HG02678 (cell line): ENCODE results near the gene CLNK.
A peak's percentile ranks its signal among the peaks of the same experiment; 100 is the strongest.
"Not testable (repeated sequence)": the region's sequence is repeated elsewhere in the genome, so short reads cannot be mapped to it uniquely, and the experiment has no call there.

Experiments
- ATAC-seq: cut with Tn5 transposase; IDR thresholded peaks from one replicate; pipeline ENCODE4 v1.9.1; 2021; ENCODE audit warnings: mild to moderate bottlenecking, moderate library complexity; ENCODE audit not compliant: unreplicated experiment

The CLNK gene

GRCh38 chr4:10582059-10582686 is 102.4 kb downstream of the CLNK start:
- ATAC-seq: no peak

- no peak for ATAC-seq
Measured at GRCh38 chr4:10581022-10581421, 103.5 kb downstream of the CLNK start.

GRCh38 chr4:10579648-10580047 is 104.9 kb downstream of the CLNK start:
- ATAC-seq: no peak

DNA sequence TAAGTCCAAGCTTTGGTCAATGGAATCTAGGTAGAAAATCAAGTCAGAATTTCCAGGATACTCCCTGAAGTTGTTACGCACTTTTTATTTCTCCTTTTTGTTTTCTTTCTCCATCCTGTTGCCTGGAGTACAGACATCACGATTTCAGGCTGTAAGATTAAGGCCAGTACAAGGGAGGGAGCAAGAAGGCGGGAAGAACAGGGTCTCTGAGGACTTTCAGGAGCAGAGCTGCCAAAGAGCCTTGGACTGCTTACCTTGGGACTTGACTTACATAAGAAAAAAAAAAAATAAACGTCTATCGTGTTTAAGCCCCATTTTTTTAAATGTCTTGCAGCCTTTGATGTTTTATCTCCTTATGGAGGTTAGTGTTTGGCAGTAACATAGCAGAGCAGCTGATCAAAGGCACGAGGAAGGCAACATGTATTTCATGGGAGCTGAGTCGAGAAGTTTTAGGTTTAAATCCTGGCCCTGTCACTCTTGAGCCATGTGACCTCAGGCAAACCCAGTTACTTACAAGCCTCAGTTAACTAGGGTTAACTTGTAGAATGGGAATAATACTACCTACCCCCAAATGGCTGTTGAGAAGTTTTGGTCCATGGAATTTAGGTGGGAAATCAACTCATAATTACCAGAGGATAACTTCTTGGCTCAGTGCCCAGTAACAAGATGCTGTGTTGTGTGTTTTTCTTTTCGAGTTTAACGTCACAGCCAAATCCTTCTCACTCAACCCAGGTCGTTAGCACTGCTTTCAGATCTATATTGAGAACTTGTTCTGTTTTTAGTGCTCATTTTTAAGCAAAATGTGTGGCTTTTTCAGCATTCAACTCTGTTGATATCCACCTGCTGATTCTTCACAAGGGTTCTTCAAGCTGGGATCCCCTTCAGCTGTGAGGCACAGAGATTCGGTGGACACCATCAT is 106.8 kb downstream of the CLNK start:
- ATAC-seq: peak; percentile 78

- ATAC-seq: peak; percentile 82
Measured at GRCh38 chr4:10577018-10577417, 107.5 kb downstream of the CLNK start.

GRCh38 chr4:10576236-10576635 is 108.3 kb downstream of the CLNK start:
- no peak for ATAC-seq

- ATAC-seq: no peak
Measured at GRCh38 chr4:10575414-10575813, 109.2 kb downstream of the CLNK start.

DNA sequence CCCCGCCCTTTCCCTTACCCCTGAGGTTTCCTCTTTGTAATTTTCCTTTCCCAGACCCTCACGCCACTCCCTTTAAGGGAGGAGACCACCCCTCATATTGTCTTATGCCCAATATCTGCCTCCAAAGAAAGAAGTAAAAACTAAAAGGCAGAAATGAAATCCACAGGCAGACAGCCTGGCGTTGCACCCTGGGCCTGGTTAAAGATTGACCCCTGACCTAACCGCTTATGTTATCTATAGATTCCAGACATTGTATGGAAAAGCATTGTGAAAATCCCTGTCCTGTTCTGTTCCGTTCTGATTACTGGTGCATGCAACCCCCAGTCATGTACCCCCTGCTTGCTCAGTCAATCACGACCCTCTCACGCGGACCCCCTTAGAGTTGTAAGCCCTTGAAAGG is 110.0 kb downstream of the CLNK start:
- not testable (repeated sequence) for ATAC-seq

DNA sequence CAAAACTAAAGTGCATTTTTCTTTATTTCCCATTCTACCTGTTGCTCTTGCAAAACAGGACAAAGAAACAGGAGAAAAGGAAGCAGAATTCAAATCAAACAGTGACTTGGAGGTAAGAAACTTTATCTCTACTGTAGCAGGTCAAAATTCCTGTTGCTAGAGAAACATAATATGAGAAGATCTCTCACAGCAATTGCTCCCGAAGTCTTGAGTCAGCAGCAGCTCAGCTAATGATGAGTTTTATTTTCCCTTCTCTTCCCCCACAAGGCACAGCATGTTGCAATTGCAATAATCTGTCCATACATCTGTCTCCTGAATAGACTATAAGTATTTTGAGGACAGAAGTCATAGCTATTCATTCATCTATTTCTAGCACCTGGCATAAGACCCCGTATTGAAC is 112.7 kb downstream of the CLNK start:
- ATAC-seq: no peak

GRCh38 chr4:10569491-10569890 is 115.1 kb downstream of the CLNK start:
- no peak for ATAC-seq

DNA sequence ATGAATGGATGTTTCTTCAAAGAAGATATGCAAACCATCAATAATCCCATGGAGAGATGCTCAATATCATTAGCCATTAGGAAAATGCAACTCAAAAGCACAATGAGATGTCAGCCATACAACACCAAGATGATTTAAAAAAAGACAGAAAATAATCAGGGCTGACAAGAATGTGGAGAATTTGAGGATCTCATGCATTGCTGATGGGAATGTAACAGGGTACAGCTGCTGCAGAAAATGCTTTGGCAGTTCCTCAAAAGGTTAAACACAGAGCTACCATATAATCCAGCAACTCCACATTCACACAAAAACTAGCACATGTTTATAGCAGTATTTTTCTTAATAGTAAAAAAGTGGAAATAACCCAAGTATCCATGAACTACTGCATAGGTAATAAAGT is 116.8 kb downstream of the CLNK start:
- ATAC-seq: no peak

- ATAC-seq: no peak
Measured at GRCh38 chr4:10565166-10565780, 119.3 kb downstream of the CLNK start.

GRCh38 chr4:10554694-10555093 is 129.9 kb downstream of the CLNK start:
- ATAC-seq: peak; percentile 78

DNA sequence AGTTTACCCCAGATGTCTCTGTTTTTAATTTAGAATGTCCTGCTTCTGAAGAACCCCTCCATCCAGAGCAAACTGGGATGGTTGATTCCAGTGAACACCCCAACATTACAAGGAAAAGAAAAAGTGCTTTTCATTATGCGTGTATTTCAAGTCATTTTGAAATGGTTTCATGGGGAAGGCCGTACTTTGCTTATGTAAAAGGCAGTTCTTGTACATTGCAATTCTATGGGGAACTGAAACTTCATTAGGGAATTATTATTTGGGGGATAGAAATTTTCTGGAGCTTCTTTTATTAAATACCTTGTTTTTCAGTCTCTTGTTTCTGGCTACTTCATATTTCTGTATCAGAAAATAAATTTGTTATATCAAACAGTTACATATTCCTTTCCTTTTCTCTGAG is 130.4 kb downstream of the CLNK start:
- ATAC-seq: no peak

- no peak for ATAC-seq
Measured at GRCh38 chr4:10552591-10553280, 131.8 kb downstream of the CLNK start.

DNA sequence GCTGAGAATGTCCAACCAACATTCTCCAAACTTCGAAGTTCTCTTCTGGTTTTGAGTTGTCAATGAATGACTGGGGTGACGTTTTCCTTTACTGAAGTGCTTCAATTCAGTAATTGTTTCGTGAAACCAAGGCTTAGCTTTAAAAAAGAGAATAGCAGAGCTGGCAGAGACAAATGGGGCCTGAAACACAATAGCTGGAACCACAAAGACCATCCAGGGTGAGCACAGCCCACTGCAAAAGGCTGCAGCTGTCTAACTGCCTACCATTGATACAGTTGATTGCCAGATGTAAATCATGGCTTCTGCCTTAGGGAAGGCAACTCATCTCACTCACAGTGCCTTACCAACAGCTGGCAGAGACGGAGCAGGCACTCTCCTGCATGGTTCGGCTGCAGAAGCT is 148.7 kb downstream of the CLNK start:
- peak; percentile 65 for ATAC-seq

DNA sequence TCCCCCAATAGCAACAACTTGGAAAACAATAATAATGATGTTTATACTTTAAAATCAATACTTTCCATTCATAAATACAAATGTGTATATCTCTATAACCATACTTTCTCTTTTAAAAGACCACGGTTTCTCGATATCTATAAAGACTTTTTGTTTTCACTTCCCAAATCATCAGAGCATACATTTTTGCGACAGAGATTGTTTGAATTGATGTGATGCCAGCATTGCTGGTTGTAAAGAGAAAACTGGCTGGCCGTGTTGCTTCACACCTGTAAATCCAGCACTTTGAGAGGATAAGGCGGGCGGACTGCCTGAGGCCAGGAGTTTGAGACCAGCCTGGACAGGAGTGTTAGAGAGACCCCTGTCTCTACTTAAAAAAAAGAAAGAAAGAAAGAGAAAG is 149.7 kb downstream of the CLNK start:
- peak; percentile 48 for ATAC-seq

GRCh38 chr4:10532155-10532554 is 152.4 kb downstream of the CLNK start:
- no peak for ATAC-seq

GRCh38 chr4:10530137-10530786 is 154.3 kb downstream of the CLNK start:
- ATAC-seq: no peak

GRCh38 chr4:10529291-10530136 is 155.1 kb downstream of the CLNK start:
- no peak for ATAC-seq
